KMS-11 (cell line): ENCODE results near the gene B3GNT8.
A peak's percentile ranks its signal among the peaks of the same experiment; 100 is the strongest.

Experiments
- H2AFZ ChIP-seq: fragments of 200-600 bp; sonication (generic); 2 replicates; pipeline ENCODE4 v1.6.1; 2016; ENCODE audit warnings: antibody characterized with exemption, mixed run types, low read depth
- H3K27ac ChIP-seq: fragments of 200-600 bp; sonication (generic); 2 replicates; pipeline ENCODE4 v1.6.1; 2016; ENCODE audit warnings: mild to moderate bottlenecking, mixed run types
- H3K27me3 ChIP-seq: fragments of 200-600 bp; sonication (generic); 2 replicates; pipeline ENCODE4 v1.6.1; 2017; ENCODE audit warnings: mild to moderate bottlenecking, low read depth, mixed run types, moderate library complexity; ENCODE audit not compliant: insufficient read depth
- H3K36me3 ChIP-seq: fragments of 200-600 bp; sonication (generic); 2 replicates; pipeline ENCODE4 v1.6.1; 2017; ENCODE audit warnings: mild to moderate bottlenecking, mixed run types; ENCODE audit not compliant: insufficient read depth
- H3K4me1 ChIP-seq: fragments of 200-600 bp; sonication (generic); 2 replicates; pipeline ENCODE4 v1.6.1; 2016; ENCODE audit warnings: mild to moderate bottlenecking, low read depth, mixed run types; ENCODE audit not compliant: poor library complexity, severe bottlenecking
- H3K4me2 ChIP-seq: fragments of 200-600 bp; sonication (generic); 2 replicates; pipeline ENCODE4 v1.7.0; 2016; ENCODE audit warnings: mild to moderate bottlenecking, mixed run types
- H3K4me3 ChIP-seq: fragments of 200-600 bp; sonication (generic); IDR thresholded peaks from 2 replicates; pipeline ENCODE4 v1.6.1; 2017; ENCODE audit warnings: low read depth, low read length, mixed read lengths; ENCODE audit not compliant: insufficient read depth
- H3K79me2 ChIP-seq: fragments of 200-600 bp; sonication (generic); 2 replicates; pipeline ENCODE4 v1.6.1; 2016; ENCODE audit warnings: low read depth, mixed run types; ENCODE audit not compliant: insufficient read depth
- H3K9ac ChIP-seq: fragments of 200-600 bp; sonication (generic); 2 replicates; pipeline ENCODE4 v1.6.1; 2016; ENCODE audit warnings: mild to moderate bottlenecking, mixed run types
- H4K20me1 ChIP-seq: fragments of 200-600 bp; sonication (generic); 2 replicates; pipeline ENCODE4 v1.6.1; 2016; ENCODE audit warnings: mild to moderate bottlenecking, mixed run types; ENCODE audit not compliant: insufficient read depth
- TF ChIP-seq, protein P1 (sequence below): fragments of 200-600 bp; sonication (generic); conservative IDR thresholded peaks from 2 replicates; pipeline ENCODE4 v1.6.1; 2017; ENCODE audit warnings: low read depth, mild to moderate bottlenecking, antibody characterized with exemption, low read length, moderate library complexity, mixed read lengths

B3GNT8 gene

DNA sequence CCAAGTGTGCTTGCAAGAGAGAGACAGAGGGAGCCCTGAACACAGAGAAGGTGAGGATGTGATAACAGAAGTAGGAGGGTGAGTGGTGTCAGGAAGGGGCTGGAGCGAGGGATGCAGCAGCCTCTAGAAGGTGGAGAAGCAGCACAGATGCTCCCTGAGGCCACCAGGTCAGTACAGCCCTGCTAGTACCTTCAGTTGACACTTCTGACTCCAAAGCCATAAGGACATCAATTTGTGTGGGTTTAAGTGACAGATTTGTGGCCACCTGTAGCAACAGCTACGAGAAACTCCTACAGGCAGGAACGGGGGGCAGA, 22.6 kb upstream of the B3GNT8 start:
- TF ChIP-seq, protein P1, sequence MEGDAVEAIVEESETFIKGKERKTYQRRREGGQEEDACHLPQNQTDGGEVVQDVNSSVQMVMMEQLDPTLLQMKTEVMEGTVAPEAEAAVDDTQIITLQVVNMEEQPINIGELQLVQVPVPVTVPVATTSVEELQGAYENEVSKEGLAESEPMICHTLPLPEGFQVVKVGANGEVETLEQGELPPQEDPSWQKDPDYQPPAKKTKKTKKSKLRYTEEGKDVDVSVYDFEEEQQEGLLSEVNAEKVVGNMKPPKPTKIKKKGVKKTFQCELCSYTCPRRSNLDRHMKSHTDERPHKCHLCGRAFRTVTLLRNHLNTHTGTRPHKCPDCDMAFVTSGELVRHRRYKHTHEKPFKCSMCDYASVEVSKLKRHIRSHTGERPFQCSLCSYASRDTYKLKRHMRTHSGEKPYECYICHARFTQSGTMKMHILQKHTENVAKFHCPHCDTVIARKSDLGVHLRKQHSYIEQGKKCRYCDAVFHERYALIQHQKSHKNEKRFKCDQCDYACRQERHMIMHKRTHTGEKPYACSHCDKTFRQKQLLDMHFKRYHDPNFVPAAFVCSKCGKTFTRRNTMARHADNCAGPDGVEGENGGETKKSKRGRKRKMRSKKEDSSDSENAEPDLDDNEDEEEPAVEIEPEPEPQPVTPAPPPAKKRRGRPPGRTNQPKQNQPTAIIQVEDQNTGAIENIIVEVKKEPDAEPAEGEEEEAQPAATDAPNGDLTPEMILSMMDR, result no peak
- H3K4me1 ChIP-seq, result peaks cover 9% of the 10 kb centered on the region
- H3K4me3 ChIP-seq, result no peak overlapping the region
- H4K20me1 ChIP-seq, result no peaks in the 10 kb centered on the region
- no peaks in the 10 kb centered on the region for H3K36me3 ChIP-seq
- no peak overlapping the region for H3K9ac ChIP-seq
- no peak overlapping the region for H3K27ac ChIP-seq
- peaks cover 5% of the 10 kb centered on the region; the same call in 1 of the 2 replicates for H3K27me3 ChIP-seq
- H2AFZ ChIP-seq, result peak overlapping the region; percentile 63; the same call in 1 of the 2 replicates
- peak overlapping the region; percentile 43; the same call in 1 of the 2 replicates for H3K4me2 ChIP-seq
- no peaks in the 10 kb centered on the region for H3K79me2 ChIP-seq

DNA sequence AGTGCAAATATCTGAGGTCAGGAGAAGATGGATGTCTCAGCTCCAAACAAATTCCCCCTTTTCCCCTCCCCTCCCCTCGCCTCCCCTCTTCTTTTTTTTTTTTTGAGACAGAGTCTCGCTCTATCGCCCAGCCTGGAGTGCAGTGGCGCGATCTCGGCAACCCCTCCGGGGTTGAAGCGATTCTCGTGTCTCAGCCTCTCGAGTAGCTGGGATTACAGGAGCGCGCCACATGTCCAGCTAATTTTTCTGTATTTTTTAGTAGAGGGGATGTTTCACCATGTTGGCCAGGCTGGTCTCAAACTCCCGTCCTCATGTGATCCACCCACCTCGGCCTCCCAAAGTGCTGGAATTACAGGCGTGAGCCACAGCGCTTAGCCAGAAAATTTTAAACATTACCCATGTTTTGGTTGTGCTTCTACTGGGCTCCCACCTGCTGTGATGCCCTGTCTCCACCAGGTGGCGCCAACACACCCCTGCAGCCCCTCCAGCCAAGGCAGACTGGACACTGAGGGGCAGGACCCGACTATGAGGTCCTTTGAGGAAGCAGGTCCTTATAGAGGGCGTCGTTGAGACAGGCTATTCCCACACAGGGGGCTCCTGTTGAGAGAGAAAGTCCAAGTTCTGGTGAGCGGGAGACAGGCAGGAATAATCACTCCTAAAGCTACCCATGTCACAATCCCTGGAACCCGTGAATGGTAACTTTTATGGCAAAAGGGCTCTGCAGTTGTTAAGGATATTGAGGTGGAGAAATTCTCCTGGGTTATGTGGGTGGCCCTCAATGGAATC, 22.1 kb upstream of the B3GNT8 start:
- no peak overlapping the region for H3K9ac ChIP-seq
- H3K79me2 ChIP-seq, result no peaks in the 10 kb centered on the region
- H4K20me1 ChIP-seq, result no peaks in the 10 kb centered on the region
- peak overlapping the region; percentile 43; the same call in 1 of the 2 replicates for H3K4me2 ChIP-seq
- no peaks in the 10 kb centered on the region for H3K36me3 ChIP-seq
- H3K27ac ChIP-seq, result no peak overlapping the region
- H3K27me3 ChIP-seq, result peaks cover 5% of the 10 kb centered on the region; the same call in 1 of the 2 replicates
- TF ChIP-seq, protein P1, result peak; percentile 99
- no peak overlapping the region for H3K4me3 ChIP-seq
- H3K4me1 ChIP-seq, result peaks cover 9% of the 10 kb centered on the region
- peak overlapping the region; percentile 63 for H2AFZ ChIP-seq

DNA sequence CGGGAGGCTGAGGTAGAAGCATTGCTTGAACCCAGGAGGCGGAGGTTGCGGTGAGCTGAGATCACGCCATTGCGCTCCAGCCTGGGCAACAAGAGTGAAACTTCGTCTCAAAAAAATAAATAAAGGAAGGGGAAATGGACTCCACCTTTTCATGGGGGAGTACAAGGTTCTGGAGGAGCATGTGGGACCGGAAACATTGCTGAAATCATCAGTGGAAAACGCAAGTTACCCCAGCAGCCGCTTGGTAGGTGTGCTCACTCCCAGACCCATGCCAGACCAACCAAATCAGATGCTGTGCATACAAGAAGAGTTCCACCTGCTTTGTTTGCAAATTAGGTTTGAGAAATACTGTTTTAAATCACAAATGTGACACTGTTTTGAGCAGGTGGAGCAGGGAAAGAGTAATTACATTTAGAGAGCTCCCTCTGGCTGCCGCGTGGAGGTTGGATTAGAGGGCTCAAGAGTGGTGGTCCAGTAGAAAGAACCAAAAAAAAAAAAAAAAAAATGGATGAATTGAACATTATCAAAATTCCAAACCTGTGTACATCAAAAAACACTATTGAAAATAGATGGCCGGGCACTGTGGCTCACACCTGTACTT, 20.7 kb upstream of the B3GNT8 start:
- TF ChIP-seq, protein P1, result no peak; the same call in 1 of the 2 replicates
- H3K36me3 ChIP-seq, result no peaks in the 10 kb centered on the region

DNA sequence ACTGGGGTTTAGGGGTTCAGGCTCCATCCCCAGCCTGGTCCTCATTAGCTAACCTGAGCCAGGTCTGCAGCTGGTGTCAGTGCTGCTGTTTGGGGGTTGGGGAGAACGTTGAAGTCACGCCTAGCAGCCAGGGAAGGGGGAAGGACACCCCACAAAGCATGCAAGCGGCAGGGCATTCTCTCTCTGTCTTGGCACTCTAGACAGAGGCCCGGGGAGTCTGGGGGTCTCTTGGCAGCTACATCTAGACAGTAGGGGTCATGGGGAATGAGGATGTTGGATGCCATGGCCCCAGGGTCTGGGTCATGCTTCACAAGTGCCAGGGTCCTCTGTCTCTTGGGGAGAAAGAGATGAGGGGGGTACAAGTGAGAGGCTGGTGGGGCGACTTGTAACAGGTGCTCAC, 18.4 kb upstream of the B3GNT8 start:
- Histone ChIP-seq H4K20me1 (no peaks in the 10 kb centered on the region), H3K4me2 (no peak overlapping the region), H3K27me3 (peaks cover 5% of the 10 kb centered on the region; the same call in 1 of the 2 replicates), H2AFZ (no peak overlapping the region), H3K4me3 (no peak overlapping the region), H3K27ac (no peak overlapping the region), H3K4me1 (peaks cover 10% of the 10 kb centered on the region), H3K36me3 (no peaks in the 10 kb centered on the region), H3K79me2 (no peaks in the 10 kb centered on the region), H3K9ac (no peak overlapping the region)
- TF ChIP-seq, protein P1, result no peak

More for the DNA sequence above, 20.7 kb upstream of the B3GNT8 start:
- Histone ChIP-seq H3K4me1 (peaks cover 9% of the 10 kb centered on the region), H3K27me3 (peaks cover 5% of the 10 kb centered on the region; the same call in 1 of the 2 replicates), H3K9ac (no peak overlapping the region), H3K27ac (no peak overlapping the region), H2AFZ (no peak overlapping the region), H3K79me2 (no peaks in the 10 kb centered on the region), H4K20me1 (no peaks in the 10 kb centered on the region), H3K4me2 (no peak overlapping the region), H3K4me3 (no peak overlapping the region)
